Measurements from ENCODE around the gene MYOG. TPM values are rescaled to one million over a fixed set of nuclear protein-coding genes. Genes with fewer than 3 reads are reported as not detected.

Gene MYOG
- total RNA-seq, 1 donor from 2014 or later, result not detected

DNA sequence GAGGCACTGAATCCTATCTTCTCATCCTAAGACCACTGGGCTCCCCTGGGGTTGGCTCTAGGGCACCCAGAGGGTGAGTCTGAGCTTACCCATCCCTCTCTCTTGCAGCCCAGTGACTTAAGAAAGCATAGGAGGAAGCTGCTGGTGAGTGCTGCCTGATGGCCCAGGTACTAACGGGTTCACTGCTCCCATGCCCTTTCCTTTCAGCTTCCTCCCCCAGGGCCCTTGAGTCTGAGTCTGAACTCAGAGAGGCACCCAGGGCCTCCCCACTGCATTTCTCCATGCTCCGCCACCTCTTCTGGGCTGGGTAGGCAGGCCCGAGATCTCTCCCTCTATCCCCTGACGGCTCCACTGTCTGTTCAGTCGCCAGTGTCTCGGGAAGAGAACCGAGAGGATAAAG, 29.8 kb downstream of the MYOG start:
- no peak overlapping the region for H3K27ac Mint-ChIP-seq
- DNase-seq (ENCODE audit: low spot score in 2 of 2, unreplicated experiment in 2 of 2), result no peak
- TF ChIP-seq, protein P1, sequence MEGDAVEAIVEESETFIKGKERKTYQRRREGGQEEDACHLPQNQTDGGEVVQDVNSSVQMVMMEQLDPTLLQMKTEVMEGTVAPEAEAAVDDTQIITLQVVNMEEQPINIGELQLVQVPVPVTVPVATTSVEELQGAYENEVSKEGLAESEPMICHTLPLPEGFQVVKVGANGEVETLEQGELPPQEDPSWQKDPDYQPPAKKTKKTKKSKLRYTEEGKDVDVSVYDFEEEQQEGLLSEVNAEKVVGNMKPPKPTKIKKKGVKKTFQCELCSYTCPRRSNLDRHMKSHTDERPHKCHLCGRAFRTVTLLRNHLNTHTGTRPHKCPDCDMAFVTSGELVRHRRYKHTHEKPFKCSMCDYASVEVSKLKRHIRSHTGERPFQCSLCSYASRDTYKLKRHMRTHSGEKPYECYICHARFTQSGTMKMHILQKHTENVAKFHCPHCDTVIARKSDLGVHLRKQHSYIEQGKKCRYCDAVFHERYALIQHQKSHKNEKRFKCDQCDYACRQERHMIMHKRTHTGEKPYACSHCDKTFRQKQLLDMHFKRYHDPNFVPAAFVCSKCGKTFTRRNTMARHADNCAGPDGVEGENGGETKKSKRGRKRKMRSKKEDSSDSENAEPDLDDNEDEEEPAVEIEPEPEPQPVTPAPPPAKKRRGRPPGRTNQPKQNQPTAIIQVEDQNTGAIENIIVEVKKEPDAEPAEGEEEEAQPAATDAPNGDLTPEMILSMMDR (IDR thresholded peaks at IDR 0.05; ENCODE audit: unreplicated experiment), result no peak
- no peak overlapping the region for H3K4me3 Mint-ChIP-seq
- H3K4me1 Mint-ChIP-seq, result peaks cover 37% of the 10 kb centered on the region
- H3K27me3 Mint-ChIP-seq (ENCODE audit: low read depth), result no peaks in the 10 kb centered on the region
- H3K9me3 Mint-ChIP-seq, result no peaks in the 10 kb centered on the region
- H3K36me3 Mint-ChIP-seq, result peaks cover 16% of the 10 kb centered on the region

DNA sequence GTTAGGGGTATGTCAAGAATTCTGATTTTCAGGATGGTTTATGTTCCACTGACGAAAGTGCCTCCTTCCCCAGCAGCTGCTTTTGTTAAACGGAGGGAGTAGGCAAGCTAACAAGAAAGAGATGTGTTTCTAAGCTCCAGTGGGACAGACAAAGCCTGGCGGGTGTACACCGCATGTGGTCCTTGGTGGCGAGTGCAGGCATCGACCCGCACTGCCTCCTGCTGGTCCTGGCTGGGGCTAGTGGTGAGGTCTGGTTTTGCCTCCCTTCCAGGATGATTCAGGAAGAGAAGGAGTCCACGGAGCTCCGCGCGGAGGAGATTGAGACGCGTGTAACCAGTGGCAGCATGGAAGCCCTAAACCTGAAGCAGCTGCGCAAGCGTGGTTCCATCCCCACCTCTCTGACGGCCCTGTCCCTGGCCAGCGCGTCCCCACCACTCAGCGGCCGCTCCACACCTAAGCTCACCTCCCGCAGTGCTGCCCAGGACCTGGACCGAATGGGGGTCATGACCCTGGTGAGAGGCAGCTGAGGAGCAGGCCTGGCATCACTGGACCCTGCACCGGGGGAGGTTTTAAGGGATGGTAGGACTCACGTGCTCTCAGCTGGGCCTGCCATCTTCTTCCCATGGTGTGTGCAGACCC, 30.5 kb downstream of the MYOG start:
- TF ChIP-seq, protein P1 (IDR thresholded peaks at IDR 0.05; ENCODE audit: unreplicated experiment), result no peak
- Mint-ChIP-seq H3K27ac (no peak overlapping the region), H3K36me3 (peaks cover 11% of the 10 kb centered on the region), H3K27me3 (ENCODE audit: low read depth) (no peaks in the 10 kb centered on the region), H3K9me3 (no peaks in the 10 kb centered on the region), H3K4me1 (peaks cover 37% of the 10 kb centered on the region), H3K4me3 (no peak overlapping the region)
- DNase-seq (ENCODE audit: low spot score in 2 of 2, unreplicated experiment in 2 of 2), result no peak

DNA sequence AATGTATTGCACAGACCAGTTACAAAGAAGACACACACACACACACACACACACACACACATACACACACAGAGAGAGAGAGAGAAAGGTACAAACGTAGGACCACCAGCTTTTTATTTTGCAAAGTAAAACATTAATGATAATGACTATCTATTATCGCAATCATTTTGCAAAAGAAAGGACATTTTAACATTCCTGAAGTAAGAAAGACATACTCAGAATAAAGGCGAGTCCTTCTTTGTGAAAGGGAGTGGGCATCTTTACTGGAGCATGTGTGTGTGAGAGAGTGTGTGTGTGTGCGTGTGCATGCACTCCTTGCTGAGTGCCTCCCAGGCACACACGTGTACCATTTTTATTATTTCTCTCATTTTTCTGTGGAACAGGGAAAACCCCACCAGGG, 31.2 kb downstream of the MYOG start:
- Mint-ChIP-seq H3K36me3 (peaks cover 8% of the 10 kb centered on the region), H3K4me1 (peaks cover 37% of the 10 kb centered on the region), H3K27me3 (ENCODE audit: low read depth) (no peaks in the 10 kb centered on the region), H3K27ac (no peak overlapping the region), H3K4me3 (no peak overlapping the region), H3K9me3 (no peaks in the 10 kb centered on the region)
- TF ChIP-seq, protein P1 (IDR thresholded peaks at IDR 0.05; ENCODE audit: unreplicated experiment), result no peak
- DNase-seq (ENCODE audit: low spot score in 2 of 2, unreplicated experiment in 2 of 2), result no peak

DNA sequence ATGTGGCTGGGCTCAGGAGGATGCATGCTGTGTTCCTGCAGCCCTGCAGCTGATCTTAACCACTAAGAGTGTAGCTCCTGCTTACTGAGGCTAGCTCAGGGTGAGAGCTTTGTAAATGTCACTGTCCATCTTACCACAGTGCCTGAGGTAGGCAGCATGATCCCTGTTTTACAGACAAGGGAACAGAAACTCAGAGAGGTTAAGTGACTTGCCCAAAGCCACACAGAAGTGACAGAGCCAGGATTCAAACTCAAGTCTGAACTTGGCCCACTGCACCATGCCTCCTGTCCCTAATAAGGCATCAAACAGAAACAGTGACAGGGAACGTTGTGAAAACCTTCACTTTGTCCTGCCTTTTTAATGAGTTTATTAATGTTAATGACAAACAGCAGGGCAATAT, 31.6 kb downstream of the MYOG start:
- Mint-ChIP-seq H3K4me1 (peaks cover 37% of the 10 kb centered on the region), H3K36me3 (peaks cover 5% of the 10 kb centered on the region), H3K27ac (no peak overlapping the region), H3K9me3 (no peaks in the 10 kb centered on the region), H3K4me3 (no peak overlapping the region), H3K27me3 (ENCODE audit: low read depth) (no peaks in the 10 kb centered on the region)
- no peak for DNase-seq (ENCODE audit: low spot score in 2 of 2, unreplicated experiment in 2 of 2)
- TF ChIP-seq, protein P1 (IDR thresholded peaks at IDR 0.05; ENCODE audit: unreplicated experiment), result no peak

DNA sequence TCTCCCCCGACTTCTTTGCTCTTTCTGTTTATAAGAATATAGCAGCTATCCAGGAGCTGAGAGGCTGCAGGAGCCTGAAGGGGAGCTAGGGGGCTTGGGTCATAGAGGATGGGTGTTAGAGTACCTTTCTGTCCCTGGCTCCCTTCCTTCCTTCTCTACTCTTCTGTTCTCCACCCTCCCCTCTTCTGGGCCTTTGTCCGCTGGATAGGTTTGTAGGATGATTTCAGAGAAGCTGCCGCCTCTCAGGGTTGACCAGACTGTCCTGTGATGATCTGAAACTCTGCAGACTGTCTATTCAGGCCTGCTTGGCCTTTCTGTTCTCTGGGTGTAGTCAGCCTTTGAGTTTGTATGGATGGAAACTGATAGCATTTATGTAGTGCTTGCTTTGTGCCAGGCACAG, 33.2 kb downstream of the MYOG start:
- Mint-ChIP-seq H3K27me3 (ENCODE audit: low read depth) (no peaks in the 10 kb centered on the region), H3K27ac (no peak overlapping the region), H3K4me1 (peaks cover 41% of the 10 kb centered on the region), H3K36me3 (peaks cover 5% of the 10 kb centered on the region), H3K4me3 (no peak overlapping the region), H3K9me3 (no peaks in the 10 kb centered on the region)
- DNase-seq (ENCODE audit: low spot score in 2 of 2, unreplicated experiment in 2 of 2), result no peak
- TF ChIP-seq, protein P1 (IDR thresholded peaks at IDR 0.05; ENCODE audit: unreplicated experiment), result no peak

Measured in mesothelial cell of epicardium (in vitro differentiated cells).